ENCODE measurements around the gene AARS2. TPM values are rescaled to one million over a fixed set of nuclear protein-coding genes. Genes with fewer than 3 reads are reported as not detected.

AARS2 gene
- total and polyA plus RNA-seq, 4 donors = 1.9 to 9.6 (median 6.9) TPM

- Histone ChIP-seq H3K9me3 (ENCODE audit: control insufficient read depth in 4 of 4, low read length in 3 of 4) (no peaks in the 10 kb centered on the region), H3K4me3 (ENCODE audit: low read depth in 1 of 3, low read length in 3 of 3) (no peak overlapping the region), H3K36me3 (ENCODE audit: control insufficient read depth in 4 of 4, insufficient read depth in 3 of 4, low read depth in 1 of 4, low read length in 3 of 4) (no peaks in the 10 kb centered on the region), H3K27ac (ENCODE audit: low read depth in 1 of 2, low read length in 2 of 2) (no peak overlapping the region), H3K4me1 (ENCODE audit: control insufficient read depth in 4 of 4, insufficient read depth in 4 of 4, low read length in 3 of 4) (no peaks in the 10 kb centered on the region), H3K27me3 (ENCODE audit: control insufficient read depth in 4 of 4, insufficient read depth in 4 of 4, low read length in 3 of 4) (peaks cover 0 to 4% (median 0%) of the 10 kb centered on the region in 4 donors), H3K9ac (ENCODE audit: low read depth in 1 of 2, low read length in 2 of 2) (no peak overlapping the region)
- 56% methylated on average over 2 of the region's 2 CpGs for WGBS
- DNase-seq (ENCODE audit: low spot score) = no peak
- no peak for TF ChIP-seq NR2F2 (IDR thresholded peaks at IDR 0.05)
- no peak for TF ChIP-seq HNF4A (conservative IDR thresholded peaks at IDR 0.05)
- no peak for TF ChIP-seq FOXA1 (IDR thresholded peaks at IDR 0.05)
- no peak for TF ChIP-seq JUND (IDR thresholded peaks at IDR 0.05)
- no peak for TF ChIP-seq ZBTB33 (IDR thresholded peaks at IDR 0.05)
- TF ChIP-seq EGR1 (IDR thresholded peaks at IDR 0.05; ENCODE audit: low read depth in 2 of 2) = no peak
- no peak for TF ChIP-seq YY1 (IDR thresholded peaks at IDR 0.05)
- no peak for TF ChIP-seq RXRA (IDR thresholded peaks at IDR 0.05)
- TF ChIP-seq CTCF (IDR thresholded peaks at IDR 0.05; ENCODE audit: low read depth, low read length, missing input control) = no peak
- no peak for TF ChIP-seq FOXA2 (IDR thresholded peaks at IDR 0.05)
- no peak for TF ChIP-seq ATF3 (IDR thresholded peaks at IDR 0.05)
- TF ChIP-seq MAX (IDR thresholded peaks at IDR 0.05) = no peak
- no peak for TF ChIP-seq SP1 (IDR thresholded peaks at IDR 0.05)
These were observed 29.0 kb downstream of the AARS2 start for GRCh38 chr6:44284121-44284520.

GRCh38 chr6:44278774-44279697 is 34.1 kb downstream of the AARS2 start:
- no peak overlapping the region for H3K27ac ChIP-seq (ENCODE audit: low read depth in 1 of 2, low read length in 2 of 2)
- no peak overlapping the region for H3K9ac ChIP-seq (ENCODE audit: low read depth in 1 of 2, low read length in 2 of 2)
- DNase-seq (ENCODE audit: low spot score) = no peak
- H3K9me3 ChIP-seq (ENCODE audit: control insufficient read depth in 4 of 4, low read length in 3 of 4) = no peaks in the 10 kb centered on the region
- H3K4me1 ChIP-seq (ENCODE audit: control insufficient read depth in 4 of 4, insufficient read depth in 4 of 4, low read length in 3 of 4) = peaks cover 0 to 7% (median 3%) of the 10 kb centered on the region in 4 donors
- H3K36me3 ChIP-seq (ENCODE audit: control insufficient read depth in 4 of 4, insufficient read depth in 3 of 4, low read depth in 1 of 4, low read length in 3 of 4) = no peaks in the 10 kb centered on the region
- no peak for TF ChIP-seq EGR1 (IDR thresholded peaks at IDR 0.05; ENCODE audit: low read depth in 2 of 2)
- 64% methylated on average over 9 of the region's 9 CpGs for WGBS
- H3K27me3 ChIP-seq (ENCODE audit: control insufficient read depth in 4 of 4, insufficient read depth in 4 of 4, low read length in 3 of 4) = peaks cover 0 to 5% (median 4%) of the 10 kb centered on the region in 4 donors
- H3K4me3 ChIP-seq (ENCODE audit: low read depth in 1 of 3, low read length in 3 of 3) = no peak overlapping the region

- Histone ChIP-seq H3K4me1 (ENCODE audit: control insufficient read depth in 4 of 4, insufficient read depth in 4 of 4, low read length in 3 of 4) (peaks cover 0 to 7% (median 3%) of the 10 kb centered on the region in 4 donors), H3K36me3 (ENCODE audit: control insufficient read depth in 4 of 4, insufficient read depth in 3 of 4, low read depth in 1 of 4, low read length in 3 of 4) (no peaks in the 10 kb centered on the region), H3K9me3 (ENCODE audit: control insufficient read depth in 4 of 4, low read length in 3 of 4) (no peaks in the 10 kb centered on the region), H3K27me3 (ENCODE audit: control insufficient read depth in 4 of 4, insufficient read depth in 4 of 4, low read length in 3 of 4) (peaks cover 0 to 5% (median 4%) of the 10 kb centered on the region in 4 donors), H3K9ac (ENCODE audit: low read depth in 1 of 2, low read length in 2 of 2) (no peak overlapping the region), H3K27ac (ENCODE audit: low read depth in 1 of 2, low read length in 2 of 2) (no peak overlapping the region), H3K4me3 (ENCODE audit: low read depth in 1 of 3, low read length in 3 of 3) (no peak overlapping the region)
- WGBS = 68% methylated on average over 3 of the region's 3 CpGs
- DNase-seq (ENCODE audit: low spot score) = no peak
- no peak for TF ChIP-seq GABPA (IDR thresholded peaks at IDR 0.05 in 1 of 2, conservative IDR thresholded peaks at IDR 0.05 in 1 of 2)
- no peak for TF ChIP-seq RXRA (IDR thresholded peaks at IDR 0.05)
- no peak for TF ChIP-seq JUND (IDR thresholded peaks at IDR 0.05)
- no peak for TF ChIP-seq HNF4G (IDR thresholded peaks at IDR 0.05)
- no peak for TF ChIP-seq MAX (IDR thresholded peaks at IDR 0.05)
- TF ChIP-seq YY1 (IDR thresholded peaks at IDR 0.05) = no peak
- no peak for TF ChIP-seq TAF1 (conservative IDR thresholded peaks at IDR 0.05)
- TF ChIP-seq SP1 (IDR thresholded peaks at IDR 0.05) = no peak
- no peak for TF ChIP-seq NR2F2 (IDR thresholded peaks at IDR 0.05)
- TF ChIP-seq HNF4A (conservative IDR thresholded peaks at IDR 0.05) = no peak
- no peak for TF ChIP-seq ATF3 (IDR thresholded peaks at IDR 0.05)
- no peak for TF ChIP-seq REST (IDR thresholded peaks at IDR 0.05)
These were observed 34.8 kb downstream of the AARS2 start for GRCh38 chr6:44278315-44278714.
